ENCODE data around the gene PIP5KL1. TPM values are rescaled to one million over a fixed set of nuclear protein-coding genes. Genes with fewer than 3 reads are reported as not detected.

The PIP5KL1 gene
- total and polyA plus RNA-seq, 2 of the 4 experiments (the other 2 are of a cell fraction) = 0.36 to 3.6 TPM

DNA sequence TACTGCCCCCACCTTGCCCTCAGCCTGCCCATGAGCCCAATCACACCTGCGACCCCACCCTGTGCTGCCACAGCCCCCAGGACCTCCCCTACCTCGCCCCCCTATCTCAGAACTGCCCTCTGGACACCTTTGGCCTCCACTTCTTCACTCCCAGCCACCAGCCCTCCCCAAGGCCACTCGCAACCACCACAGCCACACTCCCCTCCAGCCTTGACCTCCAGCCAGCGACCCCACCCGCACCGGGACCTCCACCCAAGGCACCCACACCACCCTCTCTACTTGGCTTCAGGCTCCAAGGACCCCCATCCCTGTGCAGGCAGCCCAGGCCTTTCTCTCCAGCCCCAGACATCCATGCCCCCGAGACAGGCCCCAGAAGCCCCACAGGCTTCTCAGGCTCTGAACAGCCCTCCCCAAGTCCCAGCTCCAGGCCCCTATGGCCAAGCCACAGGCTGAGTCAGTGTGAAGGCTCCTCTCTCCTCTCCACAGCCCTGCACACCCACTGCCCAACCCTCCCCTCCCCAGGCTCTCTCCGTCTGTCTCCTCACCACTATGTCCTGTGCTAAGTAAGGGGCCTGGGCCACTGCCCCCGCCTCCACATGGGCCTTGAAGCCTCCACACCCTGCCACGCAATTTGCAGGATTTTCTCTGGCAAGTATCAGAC, 55.1 kb downstream of the PIP5KL1 start:
- Histone ChIP-seq H3K9me1 (ENCODE audit: insufficient read depth, low read length) (no peaks in the 10 kb centered on the region), H4K8ac (ENCODE audit: low read depth in 2 of 2, low read length in 2 of 2) (peak overlapping the region in 1 of 2 experiments; percentile 44; a peak in 1 of 4 replicates), H3K27me3 (ENCODE audit: control insufficient read depth, insufficient read depth, low read length) (no peaks in the 10 kb centered on the region), H4K20me1 (ENCODE audit: insufficient read depth, low read length) (0 out of 2 replicates have a peak, but pooled peaks cover 3% of the 10 kb centered on the region), H3K27ac (ENCODE audit: insufficient read depth, low read length) (0 out of 2 replicates have a peak overlapping the region, but pooled peaks have one; percentile 22), H3K14ac (replicated peaks; ENCODE audit: low read depth, low read length) (peak overlapping the region; percentile 21; the same call in 1 of the 2 replicates), H3K4me3 (ENCODE audit: insufficient read depth, low read depth, low read length) (no peak overlapping the region), H2BK5ac (ENCODE audit: low read depth, low read length, poor library complexity, severe bottlenecking) (no peak overlapping the region), H3K4me2 (ENCODE audit: low read depth, low read length) (peak overlapping the region; percentile 27), H4K5ac (ENCODE audit: low read depth, low read length) (no peak overlapping the region), H3K4me1 (ENCODE audit: control insufficient read depth, insufficient read depth, low read length) (peaks cover 24% of the 10 kb centered on the region), H3K79me1 (ENCODE audit: low read depth in 1 of 2, low read length in 2 of 2) (peaks cover 20 to 34% of the 10 kb centered on the region in 2 experiments; a peak in 3 of 4 replicates), H2BK20ac (ENCODE audit: low read depth, low read length) (no peak overlapping the region), H3K9ac (ENCODE audit: low read depth, low read length) (peak overlapping the region; percentile 49; the same call in 1 of the 2 replicates), H4K91ac (ENCODE audit: insufficient read depth, low read depth, low read length) (peak overlapping the region; percentile 35; the same call in 1 of the 2 replicates), H2AK9ac (replicated peaks; ENCODE audit: low read depth, low read length, poor library complexity) (peak overlapping the region; percentile 95), H3K9me3 (ENCODE audit: control insufficient read depth, insufficient read depth, low read length) (no peaks in the 10 kb centered on the region), H3K36me3 (ENCODE audit: control insufficient read depth, insufficient read depth, low read length) (peaks cover 20% of the 10 kb centered on the region), H3K4ac (ENCODE audit: low read depth, low read length) (peak overlapping the region; percentile 69), H3K23ac (ENCODE audit: low read depth, low read length) (no peak overlapping the region; the same call in 1 of the 2 replicates), H2AK5ac (ENCODE audit: low read depth, low read length) (peak overlapping the region; percentile 62), H2AFZ (replicated peaks; ENCODE audit: low read length, poor library complexity) (peak overlapping the region; percentile 47), H2BK120ac (ENCODE audit: low read depth, low read length) (peak overlapping the region; percentile 33; the same call in 1 of the 2 replicates), H3K18ac (ENCODE audit: low read depth, low read length) (no peak overlapping the region; the same call in 1 of the 2 replicates), H3K56ac (ENCODE audit: extremely low read depth, insufficient read depth, low read length) (no peak overlapping the region), H2BK15ac (ENCODE audit: low read depth, low read length) (no peak overlapping the region; the same call in 2 of the 3 replicates)
- intact Hi-C loops (cut with micrococcal nuclease) = no loop called here
- in situ Hi-C loops (cut with MboI; ENCODE audit: low sequenced_read_pairs) = no loop called here
- WGBS, 2 experiments (ENCODE audit: extremely low coverage in 2 of 2, insufficient read length in 1 of 2) = 75% methylated on average over 8 of the region's 10 CpGs; no CpG with 5 or more reads in 1 of the 2 experiments
- ATAC-seq (ENCODE audit: low read depth) = peak; percentile 56
- peak; percentile 60 for DNase-seq
- ChIA-PET POLR2A (ENCODE audit: unreplicated experiment) (no interaction called here), CTCF (interaction anchor here (1.4 kb wide), 1 partner anchor 32 kb away, joined by 3 read pairs; no protein-coding TSS in a partner anchor)
- TF ChIP-seq, protein P1, sequence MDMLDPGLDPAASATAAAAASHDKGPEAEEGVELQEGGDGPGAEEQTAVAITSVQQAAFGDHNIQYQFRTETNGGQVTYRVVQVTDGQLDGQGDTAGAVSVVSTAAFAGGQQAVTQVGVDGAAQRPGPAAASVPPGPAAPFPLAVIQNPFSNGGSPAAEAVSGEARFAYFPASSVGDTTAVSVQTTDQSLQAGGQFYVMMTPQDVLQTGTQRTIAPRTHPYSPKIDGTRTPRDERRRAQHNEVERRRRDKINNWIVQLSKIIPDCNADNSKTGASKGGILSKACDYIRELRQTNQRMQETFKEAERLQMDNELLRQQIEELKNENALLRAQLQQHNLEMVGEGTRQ (IDR thresholded peaks at IDR 0.05; ENCODE audit: low read depth, low read length) = no peak
- TF ChIP-seq MAZ (IDR thresholded peaks at IDR 0.05; ENCODE audit: borderline replicate concordance, low read depth, low read length) = peak; percentile 54; the same call in 1 of the 2 replicates
- no TSS peak for BruUV-seq (replicated peaks)
- dilution Hi-C loops (cut with HindIII; ENCODE audit: low sequenced_read_pairs, unreplicated experiment) = no loop called here

Measured in IMR-90 (cell line).